Measurements from ENCODE around the gene ABCB8.

ABCB8 gene

DNA sequence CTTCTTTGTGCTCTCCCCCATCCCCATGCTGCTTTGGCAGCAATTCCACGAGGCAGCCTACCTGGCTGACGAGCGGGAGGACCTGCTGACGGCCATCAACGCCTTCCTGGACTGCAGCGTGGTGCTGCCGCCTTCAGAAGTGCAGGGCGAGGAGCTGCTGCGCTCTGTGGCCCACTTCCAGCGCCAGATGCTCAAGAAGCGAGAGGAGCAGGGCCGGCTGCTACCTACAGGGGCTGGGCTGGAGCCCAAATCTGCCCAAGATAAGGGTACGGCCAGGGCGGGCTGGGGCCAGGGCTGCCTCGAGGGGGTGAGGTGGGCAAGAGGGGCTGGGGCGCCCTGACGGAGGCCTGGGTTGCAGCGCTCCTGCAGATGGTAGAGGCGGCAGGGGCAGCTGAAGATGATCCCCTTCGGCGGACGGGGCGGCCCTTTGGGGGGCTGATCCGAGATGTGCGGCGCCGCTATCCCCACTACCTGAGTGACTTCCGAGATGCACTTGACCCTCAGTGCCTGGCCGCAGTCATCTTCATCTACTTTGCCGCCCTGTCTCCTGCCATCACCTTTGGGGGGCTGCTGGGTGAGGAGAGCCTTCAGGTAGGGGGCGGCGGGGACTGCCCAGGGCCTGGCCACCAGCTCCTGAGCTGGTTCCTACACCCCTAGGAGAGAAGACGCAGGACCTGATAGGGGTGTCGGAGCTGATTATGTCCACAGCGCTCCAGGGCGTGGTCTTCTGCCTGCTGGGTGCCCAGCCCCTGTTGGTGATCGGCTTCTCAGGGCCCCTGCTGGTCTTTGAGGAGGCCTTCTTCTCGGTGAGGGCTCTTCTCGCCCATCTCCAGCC, 43.0 kb downstream of the ABCB8 start:
- no peaks in the 10 kb centered on the region for H3K27me3 Mint-ChIP-seq
- no peak overlapping the region for H3K27ac Mint-ChIP-seq
- H3K4me3 Mint-ChIP-seq, result no peak overlapping the region
- no peaks in the 10 kb centered on the region for H3K36me3 Mint-ChIP-seq
- H3K9me3 Mint-ChIP-seq (ENCODE audit: low read depth), result no peaks in the 10 kb centered on the region
- H3K4me1 Mint-ChIP-seq (ENCODE audit: low read depth), result no peaks in the 10 kb centered on the region

- Mint-ChIP-seq H3K4me1 (ENCODE audit: low read depth) (peaks cover 10% of the 10 kb centered on the region), H3K4me3 (no peak overlapping the region), H3K27ac (no peak overlapping the region), H3K9me3 (ENCODE audit: low read depth) (no peaks in the 10 kb centered on the region), H3K36me3 (no peaks in the 10 kb centered on the region), H3K27me3 (no peaks in the 10 kb centered on the region)
Observed at GRCh38 chr7:151073990-151074389, 45.7 kb downstream of the ABCB8 start.

DNA sequence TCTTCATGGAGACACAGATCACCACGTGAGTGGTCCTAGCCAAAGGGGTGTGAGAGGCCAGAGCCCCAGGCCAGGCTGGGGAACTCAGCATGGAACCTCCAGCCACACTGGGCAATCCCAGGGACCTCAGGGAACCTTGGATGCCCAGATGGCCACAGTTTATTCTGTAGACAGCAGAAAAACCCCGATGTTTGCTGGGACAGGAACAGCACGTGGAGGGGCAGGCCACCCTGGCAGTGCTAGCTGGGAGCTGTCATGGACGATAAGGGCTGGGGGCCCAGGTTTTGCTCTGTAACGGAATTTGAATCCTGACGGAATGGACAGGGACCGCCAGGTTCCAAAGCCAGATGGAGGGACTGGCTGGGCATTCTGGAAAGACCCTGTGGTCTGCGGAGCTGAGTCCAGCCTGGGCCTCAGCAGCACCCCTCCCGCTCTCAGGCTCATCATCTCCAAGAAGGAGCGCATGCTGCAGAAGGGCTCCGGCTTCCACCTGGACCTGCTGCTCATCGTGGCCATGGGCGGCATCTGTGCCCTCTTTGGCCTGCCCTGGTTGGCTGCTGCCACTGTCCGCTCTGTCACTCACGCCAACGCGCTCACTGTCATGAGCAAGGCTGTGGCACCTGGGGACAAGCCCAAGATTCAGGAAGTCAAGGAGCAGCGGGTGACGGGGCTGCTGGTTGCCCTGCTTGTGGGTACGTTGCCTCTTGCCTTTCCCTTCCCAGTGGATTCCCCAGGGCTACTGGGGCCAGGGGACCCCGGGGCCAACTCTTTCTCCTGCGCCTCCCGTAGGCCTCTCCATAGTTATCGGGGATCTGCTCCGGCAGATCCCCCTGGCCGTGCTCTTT, 46.8 kb downstream of the ABCB8 start:
- H3K36me3 Mint-ChIP-seq, result peaks cover 2% of the 10 kb centered on the region

GRCh38 chr7:151075662-151075971, 47.4 kb downstream of the ABCB8 start:
- H3K27ac Mint-ChIP-seq, result no peak overlapping the region

More for the DNA sequence above, 46.8 kb downstream of the ABCB8 start:
- no peaks in the 10 kb centered on the region for H3K9me3 Mint-ChIP-seq (ENCODE audit: low read depth)
- H3K27me3 Mint-ChIP-seq, result no peaks in the 10 kb centered on the region
- H3K4me1 Mint-ChIP-seq (ENCODE audit: low read depth), result peaks cover 17% of the 10 kb centered on the region
- no peak overlapping the region for H3K4me3 Mint-ChIP-seq
- no peak overlapping the region for H3K27ac Mint-ChIP-seq

DNA sequence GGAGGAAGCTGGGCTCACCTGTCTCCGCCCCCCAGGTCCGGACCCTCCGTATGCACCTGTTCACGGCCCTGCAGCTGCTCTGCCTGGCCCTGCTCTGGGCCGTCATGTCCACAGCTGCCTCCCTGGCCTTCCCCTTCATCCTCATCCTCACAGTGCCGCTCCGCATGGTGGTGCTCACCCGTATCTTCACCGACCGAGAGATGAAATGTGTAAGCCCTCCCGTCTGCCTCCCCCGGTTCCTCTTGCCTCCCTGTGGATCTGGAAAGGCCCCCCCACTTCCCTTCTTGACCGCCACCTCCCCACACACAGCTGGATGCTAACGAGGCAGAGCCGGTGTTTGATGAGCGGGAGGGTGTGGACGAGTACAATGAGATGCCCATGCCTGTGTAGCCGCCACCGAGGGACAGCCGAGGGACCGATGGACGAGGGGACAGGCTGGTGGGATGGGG, 47.8 kb downstream of the ABCB8 start:
- peaks cover 2% of the 10 kb centered on the region for H3K36me3 Mint-ChIP-seq
- no peaks in the 10 kb centered on the region for H3K27me3 Mint-ChIP-seq
- H3K4me1 Mint-ChIP-seq (ENCODE audit: low read depth), result peaks cover 17% of the 10 kb centered on the region
- H3K27ac Mint-ChIP-seq, result no peak overlapping the region
- H3K4me3 Mint-ChIP-seq, result no peak overlapping the region
- H3K9me3 Mint-ChIP-seq (ENCODE audit: low read depth), result no peaks in the 10 kb centered on the region

More at GRCh38 chr7:151075662-151075971, 47.4 kb downstream of the ABCB8 start:
- no peaks in the 10 kb centered on the region for H3K27me3 Mint-ChIP-seq
- H3K4me3 Mint-ChIP-seq, result no peak overlapping the region
- H3K9me3 Mint-ChIP-seq (ENCODE audit: low read depth), result no peaks in the 10 kb centered on the region
- peaks cover 2% of the 10 kb centered on the region for H3K36me3 Mint-ChIP-seq
- peaks cover 17% of the 10 kb centered on the region for H3K4me1 Mint-ChIP-seq (ENCODE audit: low read depth)

DNA sequence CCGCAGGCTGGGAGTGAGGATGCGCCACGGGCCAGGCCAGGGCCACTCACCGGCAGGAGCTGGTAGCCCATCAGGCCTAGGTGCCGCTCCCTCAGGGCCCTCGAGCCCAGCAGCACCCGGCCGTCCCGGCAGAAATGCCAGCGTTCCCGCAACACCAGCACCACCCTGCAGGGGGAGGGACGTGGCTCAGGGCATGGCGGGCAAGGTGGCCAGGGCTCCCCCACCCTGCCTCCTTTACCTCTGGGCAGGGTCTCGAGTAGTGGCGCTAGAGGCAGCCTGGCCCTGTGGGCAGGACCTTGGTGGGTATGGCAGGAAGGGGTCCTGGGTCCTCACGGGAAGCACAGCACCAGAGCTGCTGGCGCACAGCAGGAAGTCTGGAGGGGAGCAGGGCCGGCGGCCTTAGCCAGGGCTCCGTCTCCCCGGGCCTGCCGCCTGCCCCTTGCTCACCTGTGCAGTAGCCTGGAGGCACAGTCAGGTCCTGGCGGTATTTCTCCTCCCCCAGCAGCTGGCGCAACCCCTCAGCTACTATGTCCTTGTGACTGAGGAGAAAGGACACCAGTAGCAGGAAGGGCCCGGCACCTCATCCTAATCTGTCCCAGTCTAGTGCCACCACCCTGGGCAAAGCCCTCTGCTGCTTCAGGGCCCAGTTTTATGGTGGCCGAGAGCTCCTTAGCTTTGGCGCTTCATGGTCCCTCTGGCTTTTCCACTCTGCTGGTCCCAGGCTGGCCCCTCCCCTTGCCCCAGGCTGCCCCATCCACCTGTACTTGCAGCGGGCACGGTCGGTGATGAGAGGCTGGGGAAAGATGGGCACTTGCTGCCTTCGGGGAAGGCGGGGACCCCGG, 48.8 kb downstream of the ABCB8 start:
- no peaks in the 10 kb centered on the region for H3K9me3 Mint-ChIP-seq (ENCODE audit: low read depth)
- no peaks in the 10 kb centered on the region for H3K27me3 Mint-ChIP-seq
- H3K36me3 Mint-ChIP-seq, result peaks cover 2% of the 10 kb centered on the region
- no peak overlapping the region for H3K4me3 Mint-ChIP-seq
- H3K4me1 Mint-ChIP-seq (ENCODE audit: low read depth), result peaks cover 17% of the 10 kb centered on the region
- no peak overlapping the region for H3K27ac Mint-ChIP-seq

GRCh38 chr7:151077705-151078232, 49.5 kb downstream of the ABCB8 start:
- peak overlapping the region; percentile 95 for H3K4me3 Mint-ChIP-seq
- no peaks in the 10 kb centered on the region for H3K9me3 Mint-ChIP-seq (ENCODE audit: low read depth)
- no peaks in the 10 kb centered on the region for H3K27me3 Mint-ChIP-seq
- H3K4me1 Mint-ChIP-seq (ENCODE audit: low read depth), result peaks cover 20% of the 10 kb centered on the region
- peak overlapping the region; percentile 76 for H3K27ac Mint-ChIP-seq
- peaks cover 2% of the 10 kb centered on the region for H3K36me3 Mint-ChIP-seq

DNA sequence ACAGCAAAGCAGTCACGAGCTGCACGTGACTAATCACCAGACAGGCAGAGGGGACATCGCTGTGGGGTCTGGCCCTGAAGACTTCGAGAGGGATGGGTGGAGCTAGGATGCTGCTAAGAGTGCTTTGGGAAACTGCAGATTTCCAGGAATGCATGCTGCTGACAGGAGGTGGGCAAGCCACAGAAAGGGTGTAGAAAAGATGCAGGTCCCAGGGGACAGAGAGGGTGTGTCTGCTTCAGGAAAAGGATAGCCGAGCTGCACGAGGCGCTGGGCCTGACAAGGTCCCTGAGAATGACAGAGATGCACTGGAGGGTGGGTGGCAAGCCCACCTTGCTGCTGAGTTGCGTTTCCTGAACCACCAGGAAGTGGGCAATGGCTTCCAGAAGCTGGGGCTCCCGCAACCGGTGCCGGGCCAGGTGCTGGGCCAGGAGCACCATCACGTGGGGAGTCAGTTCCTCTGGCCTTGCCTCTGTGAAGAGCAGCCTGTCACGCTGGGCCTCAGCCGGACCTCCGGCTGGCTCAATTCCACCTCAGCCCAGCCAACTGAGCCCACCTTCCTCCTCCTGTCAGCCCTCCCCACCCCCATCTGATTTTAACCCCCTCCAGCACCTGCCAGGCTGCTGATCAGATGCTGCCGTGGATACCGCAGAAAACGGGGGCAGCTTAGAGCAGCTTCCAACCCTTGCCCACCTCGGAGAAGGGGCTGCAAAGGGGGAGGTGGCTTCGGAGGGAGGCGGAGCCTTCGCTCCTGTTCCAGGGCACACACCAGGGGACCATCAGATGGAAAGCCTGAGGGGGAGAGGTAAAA, 50.2 kb downstream of the ABCB8 start:
- no peaks in the 10 kb centered on the region for H3K27me3 Mint-ChIP-seq
- peaks cover 22% of the 10 kb centered on the region for H3K4me1 Mint-ChIP-seq (ENCODE audit: low read depth)
- H3K27ac Mint-ChIP-seq, result peak overlapping the region; percentile 76
- peak overlapping the region; percentile 95 for H3K4me3 Mint-ChIP-seq
- H3K36me3 Mint-ChIP-seq, result peaks cover 2% of the 10 kb centered on the region
- no peaks in the 10 kb centered on the region for H3K9me3 Mint-ChIP-seq (ENCODE audit: low read depth)

GRCh38 chr7:151079199-151079910, 51.1 kb downstream of the ABCB8 start:
- H3K27me3 Mint-ChIP-seq, result no peaks in the 10 kb centered on the region
- H3K4me1 Mint-ChIP-seq (ENCODE audit: low read depth), result peaks cover 25% of the 10 kb centered on the region
- H3K4me3 Mint-ChIP-seq, result peak overlapping the region; percentile 95
- H3K9me3 Mint-ChIP-seq (ENCODE audit: low read depth), result no peaks in the 10 kb centered on the region
- H3K36me3 Mint-ChIP-seq, result peaks cover 2% of the 10 kb centered on the region
- peak overlapping the region; percentile 90 for H3K27ac Mint-ChIP-seq

DNA sequence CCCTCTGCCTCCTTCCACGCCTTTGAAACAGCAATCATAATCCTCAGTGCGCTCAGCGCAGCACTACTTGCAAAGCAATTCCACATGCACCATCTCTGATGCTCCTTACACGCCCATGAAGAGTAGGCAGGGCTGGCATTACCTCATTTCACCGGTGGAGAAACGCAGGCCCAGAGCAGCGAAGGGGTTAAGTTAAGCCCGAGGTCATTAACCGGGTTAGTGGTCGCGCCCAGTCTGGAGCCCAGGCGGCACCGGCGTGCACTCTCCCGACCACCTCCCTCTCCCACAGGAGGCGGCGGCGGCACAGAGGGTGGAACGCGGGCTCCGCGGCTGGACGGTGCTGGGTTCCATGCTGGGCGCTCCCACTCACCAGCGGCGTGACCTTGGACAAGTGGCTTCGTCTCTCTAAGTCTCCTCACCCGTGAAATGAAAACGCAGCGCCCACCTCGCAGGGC, 51.8 kb downstream of the ABCB8 start:
- Mint-ChIP-seq H3K9me3 (ENCODE audit: low read depth) (no peaks in the 10 kb centered on the region), H3K4me1 (ENCODE audit: low read depth) (peaks cover 29% of the 10 kb centered on the region), H3K27me3 (peaks cover 4% of the 10 kb centered on the region), H3K27ac (peak overlapping the region; percentile 90), H3K36me3 (peaks cover 2% of the 10 kb centered on the region), H3K4me3 (peak overlapping the region; percentile 95)

- Mint-ChIP-seq H3K27me3 (peaks cover 6% of the 10 kb centered on the region), H3K4me1 (ENCODE audit: low read depth) (peaks cover 35% of the 10 kb centered on the region), H3K4me3 (peak within 1 kb of the TSS; percentile 95), H3K36me3 (peaks cover 2% of the 10 kb centered on the region), H3K9me3 (ENCODE audit: low read depth) (no peaks in the 10 kb centered on the region), H3K27ac (peak within 1 kb of the TSS; percentile 90)
Observed at GRCh38 chr7:151080522-151081169, 52.4 kb downstream of the ABCB8 start, which contains the start of gene FASTK. TSS of gene FASTK (minus strand) at chr7:151080809. CDS start at chr7:151080766, 43 bp downstream.

DNA sequence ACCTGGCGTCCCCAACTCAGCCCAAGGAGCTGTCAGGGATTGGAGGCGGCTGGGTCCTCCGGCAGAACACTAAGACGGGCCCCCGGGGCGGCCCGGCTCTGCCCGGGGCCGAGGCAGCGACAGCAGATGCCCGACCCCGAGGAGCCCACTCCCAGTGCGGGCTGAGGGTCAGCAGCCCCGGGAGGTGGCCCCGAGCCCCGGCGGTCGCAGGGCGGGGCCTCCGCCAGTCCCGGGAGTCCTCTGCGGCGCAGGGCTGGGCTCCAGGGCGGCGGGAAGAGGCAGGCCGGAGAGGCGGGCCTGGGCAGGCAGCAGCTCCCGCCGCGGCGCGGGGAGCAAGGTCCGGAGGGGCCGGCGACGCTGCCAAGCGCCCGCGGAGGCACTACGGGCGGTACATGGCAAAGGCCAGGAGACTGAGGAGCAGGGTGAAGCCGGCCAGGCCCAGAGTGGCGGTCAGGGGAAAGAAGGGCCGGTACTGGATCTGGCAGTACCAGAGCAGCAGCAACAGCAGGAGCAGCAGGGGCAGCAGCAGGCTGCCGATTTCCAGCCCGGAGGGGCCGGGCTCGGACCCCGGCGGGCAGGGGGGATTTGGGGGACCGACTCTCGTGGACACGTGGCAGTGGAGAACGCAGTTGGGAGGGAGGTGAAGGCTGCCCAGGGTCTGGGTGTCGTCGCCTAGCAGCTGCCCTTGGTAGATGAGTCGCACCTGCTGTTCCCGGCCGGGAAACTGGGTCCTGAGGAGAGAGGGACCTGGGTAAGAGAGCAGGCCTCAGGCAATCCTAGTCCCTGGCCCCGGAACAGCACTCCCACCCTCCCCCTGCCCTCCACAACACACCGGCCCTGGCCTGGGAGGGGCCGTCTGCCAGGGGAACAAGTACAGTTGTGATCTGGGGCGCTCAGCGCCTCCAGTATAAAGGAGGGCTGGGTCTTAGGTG, 53.2 kb downstream of the ABCB8 start:
- H3K4me1 Mint-ChIP-seq (ENCODE audit: low read depth), result peaks cover 38% of the 10 kb centered on the region

More for the DNA sequence above, 53.2 kb downstream of the ABCB8 start:
- Mint-ChIP-seq H3K27me3 (peaks cover 6% of the 10 kb centered on the region), H3K27ac (peak overlapping the region; percentile 50), H3K9me3 (ENCODE audit: low read depth) (no peaks in the 10 kb centered on the region), H3K4me3 (peak overlapping the region; percentile 95), H3K36me3 (peaks cover 2% of the 10 kb centered on the region)
